Mucosa of descending colon (tissue), 3 donors: Measurements from ENCODE around the gene PTGIR. TPM values are rescaled to one million over a fixed set of nuclear protein-coding genes. Genes with fewer than 3 reads are reported as not detected.

Experiments
- ATAC-seq: fragments of 200-7000 bp; cut with Tn5 transposase; one replicate; pipeline ENCODE4 v1.9.1; 2020; ENCODE audit warnings: mild to moderate bottlenecking, moderate library complexity
- DNase-seq, 3 donors: peaks; one replicate each; pipeline ENCODE4 v3.0.0-alpha.2; 2020
- H3K36me3 ChIP-seq: fragments of 200-600 bp; one replicate; pipeline ENCODE4 v1.8.0; 2021; ENCODE audit warnings: low read depth, mild to moderate bottlenecking
- H3K4me1 ChIP-seq: fragments of 200-600 bp; one replicate; pipeline ENCODE4 v1.8.0; 2021; ENCODE audit warnings: low read depth, mild to moderate bottlenecking
- H3K4me3 ChIP-seq: fragments of 200-600 bp; one replicate; pipeline ENCODE4 v1.8.0; 2021; ENCODE audit warnings: mild to moderate bottlenecking
- H3K9me3 ChIP-seq: fragments of 200-600 bp; one replicate; pipeline ENCODE4 v1.8.0; 2021; ENCODE audit warnings: mild to moderate bottlenecking
- intact Hi-C, 2 donors: fragments of 100-400 bp; cut with DNase I in 1 of 2; cut with micrococcal nuclease in 1 of 2; formaldehyde crosslinking; loops; one replicate each; pipeline versions ENCODE4 v1.11.0 to v1.11.1; 2022; cut with DNase I, micrococcal nuclease
- long read RNA-seq, 2 donors: library from polyadenylated mRNA; unstranded; transcript quantifications; one replicate each; pipeline ENCODE4 v2.0.0, GENCODE V29; 2019 to 2021
- total RNA-seq, 3 donors: library from RNA; stranded (reverse); fragmentation: NEBNext Ultra II Directional in 2 of 3; extraction: Animal tissue kit (Norgen Biotek cat#: 25700) in 2 of 3; gene quantifications; one replicate each; pipeline versions ENCODE4 v1.2.1 to v1.2.4, GENCODE V29; 2021 to 2023
- TF ChIP-seq, protein P1 (sequence below): fragments of 200-600 bp; IDR thresholded peaks from one replicate; pipeline ENCODE4 v1.8.0; 2022; ENCODE audit warnings: antibody characterized with exemption, mild to moderate bottlenecking
- donor health status: DM: no; HTN: no; CAD: no; lungs with moderate emphysema.
- donor health status: DM: no; HTN: no; CAD: no.
- donor health status: DM: no; HTN: yes; CAD: no.

Gene PTGIR, protein sequence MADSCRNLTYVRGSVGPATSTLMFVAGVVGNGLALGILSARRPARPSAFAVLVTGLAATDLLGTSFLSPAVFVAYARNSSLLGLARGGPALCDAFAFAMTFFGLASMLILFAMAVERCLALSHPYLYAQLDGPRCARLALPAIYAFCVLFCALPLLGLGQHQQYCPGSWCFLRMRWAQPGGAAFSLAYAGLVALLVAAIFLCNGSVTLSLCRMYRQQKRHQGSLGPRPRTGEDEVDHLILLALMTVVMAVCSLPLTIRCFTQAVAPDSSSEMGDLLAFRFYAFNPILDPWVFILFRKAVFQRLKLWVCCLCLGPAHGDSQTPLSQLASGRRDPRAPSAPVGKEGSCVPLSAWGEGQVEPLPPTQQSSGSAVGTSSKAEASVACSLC
- total RNA-seq: 1 to 10 TPM in 2 of 3 donors, under 1 TPM in 1; 0.49 to 2.4 (median 2.1) TPM
- long read RNA-seq, donor 1, partial matches to known transcripts: 1 of 6 reads
- long read RNA-seq, donor 1, other reads (novel, unspliced or antisense): 2 of 6 reads
- long read RNA-seq, donor 2: 0 reads

DNA sequence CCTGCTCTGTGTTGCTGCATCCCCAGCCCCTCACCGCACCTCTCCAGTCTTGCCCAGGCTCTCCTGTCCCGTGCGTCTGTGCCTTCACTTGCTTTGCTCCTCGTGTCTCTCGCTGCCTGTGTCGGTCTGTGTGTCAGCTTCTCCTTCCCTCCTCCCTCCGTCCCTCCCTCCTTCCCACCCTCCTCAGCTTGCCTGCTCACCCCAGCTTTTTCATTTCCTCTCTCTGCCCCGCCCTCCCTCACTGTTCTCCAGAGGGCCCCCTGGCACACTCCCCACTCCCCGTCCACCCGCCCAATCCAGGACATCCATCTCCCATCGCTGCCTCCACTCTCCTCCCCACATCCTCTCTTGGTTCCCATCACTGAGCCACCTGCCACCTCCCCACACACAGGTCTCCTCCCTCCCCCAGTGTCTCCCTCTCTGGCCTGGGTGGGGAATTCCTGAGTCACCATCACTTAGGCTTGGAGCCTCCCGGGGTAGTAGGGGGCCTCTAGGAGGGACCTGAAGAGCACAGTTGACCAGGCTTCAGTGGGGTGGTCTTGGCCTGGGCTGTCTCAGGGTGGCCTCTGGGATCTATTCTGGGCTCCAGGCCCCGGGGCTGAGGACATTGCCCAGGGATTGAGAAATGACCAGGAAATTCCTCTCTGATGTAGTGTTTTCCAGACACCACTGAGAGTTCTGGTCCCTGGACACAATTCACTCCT lies at the start of gene PTGIR:
Gene PTGIR (minus strand): TSS at position 132 of the 704 bp plus-strand sequence. CDS start 864 bp downstream, outside the sequence.
- Histone ChIP-seq H3K4me3 (no peak within 1 kb of the TSS), H3K9me3 (no peaks in the 10 kb centered on the region), H3K4me1 (no peaks in the 10 kb centered on the region), H3K36me3 (no peaks in the 10 kb centered on the region)
- ATAC-seq: peak; percentile 47
- TF ChIP-seq, protein P1, sequence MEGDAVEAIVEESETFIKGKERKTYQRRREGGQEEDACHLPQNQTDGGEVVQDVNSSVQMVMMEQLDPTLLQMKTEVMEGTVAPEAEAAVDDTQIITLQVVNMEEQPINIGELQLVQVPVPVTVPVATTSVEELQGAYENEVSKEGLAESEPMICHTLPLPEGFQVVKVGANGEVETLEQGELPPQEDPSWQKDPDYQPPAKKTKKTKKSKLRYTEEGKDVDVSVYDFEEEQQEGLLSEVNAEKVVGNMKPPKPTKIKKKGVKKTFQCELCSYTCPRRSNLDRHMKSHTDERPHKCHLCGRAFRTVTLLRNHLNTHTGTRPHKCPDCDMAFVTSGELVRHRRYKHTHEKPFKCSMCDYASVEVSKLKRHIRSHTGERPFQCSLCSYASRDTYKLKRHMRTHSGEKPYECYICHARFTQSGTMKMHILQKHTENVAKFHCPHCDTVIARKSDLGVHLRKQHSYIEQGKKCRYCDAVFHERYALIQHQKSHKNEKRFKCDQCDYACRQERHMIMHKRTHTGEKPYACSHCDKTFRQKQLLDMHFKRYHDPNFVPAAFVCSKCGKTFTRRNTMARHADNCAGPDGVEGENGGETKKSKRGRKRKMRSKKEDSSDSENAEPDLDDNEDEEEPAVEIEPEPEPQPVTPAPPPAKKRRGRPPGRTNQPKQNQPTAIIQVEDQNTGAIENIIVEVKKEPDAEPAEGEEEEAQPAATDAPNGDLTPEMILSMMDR: no peak
- peak in 2 of 3 donors; percentile 46 to 68 for DNase-seq
- intact Hi-C loops: no loop called here

DNA sequence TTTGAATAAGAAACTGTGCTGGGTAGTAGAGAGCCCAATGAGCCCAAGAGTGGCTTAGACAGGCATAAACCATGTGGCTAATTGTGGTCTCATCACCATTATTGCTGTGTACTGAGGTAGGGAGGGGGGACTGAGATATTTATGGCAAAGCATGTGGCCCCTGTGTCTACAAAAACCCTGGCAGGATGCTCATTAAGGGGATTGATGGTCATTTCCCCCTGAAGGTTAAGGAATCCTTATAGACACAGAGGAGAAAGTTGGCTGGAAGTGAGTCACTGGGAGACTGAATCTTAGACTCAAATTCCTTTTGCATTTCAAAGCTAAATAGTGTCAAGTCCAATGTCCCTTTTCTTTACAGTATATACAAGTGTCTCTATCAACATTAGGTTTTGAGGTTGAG lies 45.9 kb upstream of the PTGIR start:
- intact Hi-C loops: no loop called here
- no peaks in the 10 kb centered on the region for H3K4me1 ChIP-seq
- DNase-seq: no peak
- TF ChIP-seq, protein P1: no peak
- peaks cover 10% of the 10 kb centered on the region for H3K36me3 ChIP-seq
- no peak for ATAC-seq
- no peak overlapping the region for H3K4me3 ChIP-seq
- no peaks in the 10 kb centered on the region for H3K9me3 ChIP-seq

DNA sequence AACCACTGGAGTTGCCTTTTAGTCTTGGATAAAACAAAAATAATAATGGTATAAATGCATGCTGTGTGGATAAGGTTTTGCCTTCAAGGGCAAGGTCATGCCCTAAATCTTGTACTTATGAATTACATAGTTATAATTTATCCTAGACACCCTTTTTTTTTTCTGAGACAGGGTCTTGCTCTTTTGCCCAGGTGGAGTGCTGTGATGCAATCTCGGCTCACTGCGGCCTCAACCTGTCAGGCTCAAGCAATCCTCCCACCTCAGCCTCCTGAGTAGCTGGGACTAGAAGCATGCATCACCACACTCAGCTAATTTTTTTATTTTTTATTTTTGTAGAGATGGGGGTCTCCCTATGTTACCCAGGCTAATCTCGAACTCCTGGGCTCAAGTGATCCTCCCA lies 43.8 kb upstream of the PTGIR start:
- Histone ChIP-seq H3K4me3 (no peak overlapping the region), H3K9me3 (no peaks in the 10 kb centered on the region), H3K36me3 (no peaks in the 10 kb centered on the region), H3K4me1 (no peaks in the 10 kb centered on the region)
- TF ChIP-seq, protein P1: no peak
- DNase-seq: no peak
- ATAC-seq: no peak
- intact Hi-C loops: no loop called here

DNA sequence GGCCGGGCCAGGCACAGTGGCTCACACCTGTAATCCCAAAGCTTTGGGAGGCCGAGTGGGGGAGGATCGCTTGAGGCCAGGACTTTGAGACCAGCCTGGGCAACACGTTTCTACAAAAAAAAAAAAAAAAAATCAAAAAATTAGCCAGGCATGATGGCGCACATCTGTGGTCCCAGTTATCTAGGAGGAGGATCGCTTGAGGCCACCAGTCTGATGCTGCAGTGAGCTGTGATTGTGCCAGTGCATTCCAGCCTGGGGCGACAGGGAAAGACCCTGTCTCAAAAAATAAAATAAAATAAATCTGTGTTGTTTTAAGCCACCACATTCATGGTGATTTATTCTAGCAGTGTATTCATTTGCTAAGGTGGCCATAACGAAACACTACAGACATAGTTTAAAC lies 40.2 kb upstream of the PTGIR start:
- Histone ChIP-seq H3K4me3 (no peak overlapping the region), H3K4me1 (peaks cover 16% of the 10 kb centered on the region), H3K9me3 (peaks cover 2% of the 10 kb centered on the region), H3K36me3 (peaks cover 4% of the 10 kb centered on the region)
- intact Hi-C loops: no loop called here
- TF ChIP-seq, protein P1: no peak
- ATAC-seq (no peak), DNase-seq (no peak)

DNA sequence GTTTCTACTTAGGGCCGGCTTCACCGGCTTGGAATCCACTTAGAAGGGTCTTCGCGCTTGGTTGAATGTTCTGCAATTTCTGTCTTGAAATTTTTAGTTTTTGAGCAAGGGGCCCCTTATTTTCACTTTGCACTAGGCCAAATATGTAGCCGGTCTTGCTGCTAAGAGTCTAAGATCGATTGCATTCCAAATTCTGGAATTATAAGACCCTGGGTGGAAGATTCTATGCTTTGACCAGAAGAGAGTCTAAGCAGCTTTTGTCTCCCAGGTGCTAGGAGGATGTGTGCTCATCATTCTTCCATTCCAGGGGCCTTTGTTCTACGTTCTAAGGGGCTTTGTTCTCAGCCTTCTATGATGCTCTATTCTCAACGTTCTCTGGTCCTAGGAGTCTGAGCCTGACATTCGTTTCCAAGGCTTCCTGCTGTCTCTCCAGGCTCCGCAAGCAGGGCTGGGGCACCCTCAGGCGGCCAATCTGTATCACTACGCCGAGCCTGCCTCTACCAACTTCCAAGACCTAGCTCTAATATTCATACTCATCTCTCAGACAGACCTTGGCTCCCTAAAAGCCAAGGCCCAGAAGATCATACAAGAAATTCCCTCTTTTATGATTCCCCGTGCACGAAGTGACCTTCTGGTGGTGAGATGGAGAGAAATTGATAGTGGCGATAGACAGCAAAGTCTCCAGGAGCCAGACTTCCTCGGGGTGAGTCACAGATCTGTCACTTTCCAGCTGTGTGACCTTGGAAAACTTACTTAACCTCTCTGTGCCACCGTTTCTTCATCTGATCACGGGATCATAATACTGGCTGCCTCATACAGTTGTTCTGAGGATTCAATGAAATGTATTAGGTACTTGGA lies 37.1 kb upstream of the PTGIR start:
- intact Hi-C loops: loop anchor here (2.0 to 5.0 kb wide), 2 partner anchors 45 to 47 kb away; no protein-coding TSS in a partner anchor
- ATAC-seq (peak; percentile 71), DNase-seq (peak; percentile 82 to 84 (median 83))
- Histone ChIP-seq H3K9me3 (peaks cover 2% of the 10 kb centered on the region), H3K4me3 (peak overlapping the region; percentile 26), H3K36me3 (peaks cover 4% of the 10 kb centered on the region), H3K4me1 (peaks cover 16% of the 10 kb centered on the region)
- TF ChIP-seq, protein P1: peak; percentile 73
